ENCODE data around the gene VEGFC.

DNA sequence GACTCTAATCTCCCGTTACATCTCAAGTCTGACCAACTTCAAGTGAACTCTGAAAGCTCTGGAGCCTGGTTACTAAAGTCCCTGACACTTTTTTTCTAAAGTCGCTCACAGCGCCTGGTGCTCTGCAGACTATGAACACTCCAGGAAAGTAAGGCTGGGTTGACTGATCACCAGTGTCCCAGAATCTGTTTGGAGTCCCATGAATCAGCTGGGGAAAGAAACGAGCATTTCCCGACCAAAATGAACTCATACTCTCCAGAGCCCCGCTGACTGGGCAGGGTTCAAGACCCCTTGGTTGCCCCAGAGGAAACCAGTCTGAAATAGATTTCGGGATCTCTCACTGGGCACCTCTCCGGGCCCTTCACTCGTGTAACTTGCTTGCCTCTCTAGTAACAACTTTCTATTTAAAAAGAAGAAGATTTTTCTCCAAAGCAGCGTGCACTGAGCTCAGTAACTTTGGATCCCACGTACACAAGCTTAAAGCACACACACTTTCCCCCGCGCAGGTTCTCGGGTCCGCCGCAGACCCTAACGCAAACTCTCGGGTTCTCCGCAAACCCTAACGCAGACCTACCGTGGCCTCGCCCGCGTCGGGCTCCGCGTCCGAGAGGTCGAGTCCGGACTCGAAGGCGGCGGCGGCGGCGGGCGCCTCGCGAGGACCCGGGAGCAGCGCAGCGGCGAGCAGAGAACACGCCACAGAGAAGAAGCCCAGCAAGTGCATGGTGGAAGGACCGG, 964 bp downstream of the VEGFC start:
- TF ChIP-seq, protein P1, sequence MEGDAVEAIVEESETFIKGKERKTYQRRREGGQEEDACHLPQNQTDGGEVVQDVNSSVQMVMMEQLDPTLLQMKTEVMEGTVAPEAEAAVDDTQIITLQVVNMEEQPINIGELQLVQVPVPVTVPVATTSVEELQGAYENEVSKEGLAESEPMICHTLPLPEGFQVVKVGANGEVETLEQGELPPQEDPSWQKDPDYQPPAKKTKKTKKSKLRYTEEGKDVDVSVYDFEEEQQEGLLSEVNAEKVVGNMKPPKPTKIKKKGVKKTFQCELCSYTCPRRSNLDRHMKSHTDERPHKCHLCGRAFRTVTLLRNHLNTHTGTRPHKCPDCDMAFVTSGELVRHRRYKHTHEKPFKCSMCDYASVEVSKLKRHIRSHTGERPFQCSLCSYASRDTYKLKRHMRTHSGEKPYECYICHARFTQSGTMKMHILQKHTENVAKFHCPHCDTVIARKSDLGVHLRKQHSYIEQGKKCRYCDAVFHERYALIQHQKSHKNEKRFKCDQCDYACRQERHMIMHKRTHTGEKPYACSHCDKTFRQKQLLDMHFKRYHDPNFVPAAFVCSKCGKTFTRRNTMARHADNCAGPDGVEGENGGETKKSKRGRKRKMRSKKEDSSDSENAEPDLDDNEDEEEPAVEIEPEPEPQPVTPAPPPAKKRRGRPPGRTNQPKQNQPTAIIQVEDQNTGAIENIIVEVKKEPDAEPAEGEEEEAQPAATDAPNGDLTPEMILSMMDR (IDR thresholded peaks at IDR 0.05; ENCODE audit: poor library complexity, severe bottlenecking) = no peak
- no peak for TF ChIP-seq SMC3 (conservative IDR thresholded peaks at IDR 0.05; ENCODE audit: poor library complexity)
- TF ChIP-seq EP300 (conservative IDR thresholded peaks at IDR 0.05; ENCODE audit: poor library complexity, severe bottlenecking) = no peak
- no peak for TF ChIP-seq POLR2AphosphoS5 (IDR thresholded peaks at IDR 0.05)
- TF ChIP-seq EZH2 (IDR thresholded peaks at IDR 0.05; ENCODE audit: borderline replicate concordance, insufficient read depth, low read length, poor library complexity, severe bottlenecking) = no peak
- TF ChIP-seq, protein P2, sequence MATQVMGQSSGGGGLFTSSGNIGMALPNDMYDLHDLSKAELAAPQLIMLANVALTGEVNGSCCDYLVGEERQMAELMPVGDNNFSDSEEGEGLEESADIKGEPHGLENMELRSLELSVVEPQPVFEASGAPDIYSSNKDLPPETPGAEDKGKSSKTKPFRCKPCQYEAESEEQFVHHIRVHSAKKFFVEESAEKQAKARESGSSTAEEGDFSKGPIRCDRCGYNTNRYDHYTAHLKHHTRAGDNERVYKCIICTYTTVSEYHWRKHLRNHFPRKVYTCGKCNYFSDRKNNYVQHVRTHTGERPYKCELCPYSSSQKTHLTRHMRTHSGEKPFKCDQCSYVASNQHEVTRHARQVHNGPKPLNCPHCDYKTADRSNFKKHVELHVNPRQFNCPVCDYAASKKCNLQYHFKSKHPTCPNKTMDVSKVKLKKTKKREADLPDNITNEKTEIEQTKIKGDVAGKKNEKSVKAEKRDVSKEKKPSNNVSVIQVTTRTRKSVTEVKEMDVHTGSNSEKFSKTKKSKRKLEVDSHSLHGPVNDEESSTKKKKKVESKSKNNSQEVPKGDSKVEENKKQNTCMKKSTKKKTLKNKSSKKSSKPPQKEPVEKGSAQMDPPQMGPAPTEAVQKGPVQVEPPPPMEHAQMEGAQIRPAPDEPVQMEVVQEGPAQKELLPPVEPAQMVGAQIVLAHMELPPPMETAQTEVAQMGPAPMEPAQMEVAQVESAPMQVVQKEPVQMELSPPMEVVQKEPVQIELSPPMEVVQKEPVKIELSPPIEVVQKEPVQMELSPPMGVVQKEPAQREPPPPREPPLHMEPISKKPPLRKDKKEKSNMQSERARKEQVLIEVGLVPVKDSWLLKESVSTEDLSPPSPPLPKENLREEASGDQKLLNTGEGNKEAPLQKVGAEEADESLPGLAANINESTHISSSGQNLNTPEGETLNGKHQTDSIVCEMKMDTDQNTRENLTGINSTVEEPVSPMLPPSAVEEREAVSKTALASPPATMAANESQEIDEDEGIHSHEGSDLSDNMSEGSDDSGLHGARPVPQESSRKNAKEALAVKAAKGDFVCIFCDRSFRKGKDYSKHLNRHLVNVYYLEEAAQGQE (IDR thresholded peaks at IDR 0.05; ENCODE audit: borderline replicate concordance) = no peak
- TF ChIP-seq RAD21 (conservative IDR thresholded peaks at IDR 0.05) = no peak

All from neural cell (in vitro differentiated cells).